ENCODE results near the gene TSPAN4. TPM values are rescaled to one million over a fixed set of nuclear protein-coding genes. Genes with fewer than 3 reads are reported as not detected.
A peak's percentile ranks its signal among the peaks of the same experiment; 100 is the strongest.

TSPAN4 gene
- total RNA-seq, 1 donor from 2014 or later = 175 TPM

- peaks cover 49% of the 10 kb centered on the region for H3K4me1 Mint-ChIP-seq (ENCODE audit: unreplicated experiment)
- H3K36me3 Mint-ChIP-seq (ENCODE audit: unreplicated experiment) = peaks cover 7% of the 10 kb centered on the region
- H3K9me3 Mint-ChIP-seq (ENCODE audit: unreplicated experiment) = no peaks in the 10 kb centered on the region
- DNase-seq (ENCODE audit: extremely low spot score, unreplicated experiment) = no peak
- no peak for TF ChIP-seq CTCF (IDR thresholded peaks at IDR 0.05)
- H3K27me3 Mint-ChIP-seq (ENCODE audit: unreplicated experiment) = no peaks in the 10 kb centered on the region
- H3K27ac Mint-ChIP-seq (ENCODE audit: unreplicated experiment) = peak within 1 kb of the TSS; percentile 54
- peak within 1 kb of the TSS; percentile 40 for H3K4me3 Mint-ChIP-seq (ENCODE audit: unreplicated experiment)
Observed at GRCh38 chr11:827897-828192, 14.8 kb upstream of the TSPAN4 start, which contains the start of gene CRACR2B. Gene CRACR2B (plus strand): TSS chr11:827919. CDS start chr11:828608, 689 bp downstream.

GRCh38 chr11:828506-829175 lies 14.0 kb upstream of the TSPAN4 start:
- no peak for DNase-seq (ENCODE audit: extremely low spot score, unreplicated experiment)
- H3K36me3 Mint-ChIP-seq (ENCODE audit: unreplicated experiment) = peaks cover 7% of the 10 kb centered on the region
- no peak for TF ChIP-seq CTCF (IDR thresholded peaks at IDR 0.05)
- no peaks in the 10 kb centered on the region for H3K27me3 Mint-ChIP-seq (ENCODE audit: unreplicated experiment)
- no peaks in the 10 kb centered on the region for H3K9me3 Mint-ChIP-seq (ENCODE audit: unreplicated experiment)
- no peak overlapping the region for H3K4me3 Mint-ChIP-seq (ENCODE audit: unreplicated experiment)
- H3K27ac Mint-ChIP-seq (ENCODE audit: unreplicated experiment) = peak overlapping the region; percentile 54
- peaks cover 49% of the 10 kb centered on the region for H3K4me1 Mint-ChIP-seq (ENCODE audit: unreplicated experiment)

- peak overlapping the region; percentile 58 for H3K4me3 Mint-ChIP-seq (ENCODE audit: unreplicated experiment)
- no peak for DNase-seq (ENCODE audit: extremely low spot score, unreplicated experiment)
- peaks cover 56% of the 10 kb centered on the region for H3K4me1 Mint-ChIP-seq (ENCODE audit: unreplicated experiment)
- H3K9me3 Mint-ChIP-seq (ENCODE audit: unreplicated experiment) = no peaks in the 10 kb centered on the region
- peak overlapping the region; percentile 54 for H3K27ac Mint-ChIP-seq (ENCODE audit: unreplicated experiment)
- no peaks in the 10 kb centered on the region for H3K27me3 Mint-ChIP-seq (ENCODE audit: unreplicated experiment)
- H3K36me3 Mint-ChIP-seq (ENCODE audit: unreplicated experiment) = peaks cover 7% of the 10 kb centered on the region
- TF ChIP-seq CTCF (IDR thresholded peaks at IDR 0.05) = no peak
Observed at GRCh38 chr11:829176-829846, 13.3 kb upstream of the TSPAN4 start.

GRCh38 chr11:829847-830294 lies 12.8 kb upstream of the TSPAN4 start:
- Mint-ChIP-seq H3K27ac (ENCODE audit: unreplicated experiment) (peak overlapping the region; percentile 54), H3K27me3 (ENCODE audit: unreplicated experiment) (no peaks in the 10 kb centered on the region), H3K36me3 (ENCODE audit: unreplicated experiment) (peaks cover 5% of the 10 kb centered on the region), H3K9me3 (ENCODE audit: unreplicated experiment) (no peaks in the 10 kb centered on the region), H3K4me1 (ENCODE audit: unreplicated experiment) (peaks cover 62% of the 10 kb centered on the region), H3K4me3 (ENCODE audit: unreplicated experiment) (peak overlapping the region; percentile 58)
- TF ChIP-seq CTCF (IDR thresholded peaks at IDR 0.05) = no peak
- no peak for DNase-seq (ENCODE audit: extremely low spot score, unreplicated experiment)

GRCh38 chr11:830295-831117 lies 12.1 kb upstream of the TSPAN4 start:
- H3K9me3 Mint-ChIP-seq (ENCODE audit: unreplicated experiment) = no peaks in the 10 kb centered on the region
- no peak overlapping the region for H3K27ac Mint-ChIP-seq (ENCODE audit: unreplicated experiment)
- no peaks in the 10 kb centered on the region for H3K36me3 Mint-ChIP-seq (ENCODE audit: unreplicated experiment)
- peak overlapping the region; percentile 58 for H3K4me3 Mint-ChIP-seq (ENCODE audit: unreplicated experiment)
- no peaks in the 10 kb centered on the region for H3K27me3 Mint-ChIP-seq (ENCODE audit: unreplicated experiment)
- H3K4me1 Mint-ChIP-seq (ENCODE audit: unreplicated experiment) = peaks cover 67% of the 10 kb centered on the region
- no peak for TF ChIP-seq CTCF (IDR thresholded peaks at IDR 0.05)
- DNase-seq (ENCODE audit: extremely low spot score, unreplicated experiment) = no peak
